DOHH2 (cell line): Measurements from ENCODE around the gene TRPM3.

Experiments
- H3F3A ChIP-seq: fragments of 200-600 bp; sonication (generic), shearing (Covaris generic); 2 replicates; pipeline ENCODE4 v1.6.0; 2016; ENCODE audit warnings: antibody characterized with exemption, mild to moderate bottlenecking; ENCODE audit not compliant: control insufficient read depth, insufficient read depth
- H3K27ac ChIP-seq: fragments of 200-600 bp; sonication (generic); 2 replicates; pipeline ENCODE4 v1.5.1; 2014; ENCODE audit warnings: low read depth, mild to moderate bottlenecking, low read length, moderate library complexity
- H3K27me3 ChIP-seq: fragments of 200-600 bp; sonication (generic); 2 replicates; pipeline ENCODE4 v1.6.1; 2014; ENCODE audit warnings: mild to moderate bottlenecking, low read length, mixed read lengths; ENCODE audit not compliant: control insufficient read depth
- H3K36me3 ChIP-seq: fragments of 200-600 bp; sonication (generic); 2 replicates; pipeline ENCODE4 v1.6.1; 2014; ENCODE audit warnings: mild to moderate bottlenecking, low read length, moderate library complexity, mixed read lengths; ENCODE audit not compliant: control insufficient read depth
- H3K4me1 ChIP-seq: fragments of 200-600 bp; sonication (generic); 2 replicates; pipeline ENCODE4 v1.6.1; 2014; ENCODE audit warnings: mild to moderate bottlenecking, low read length, mixed read lengths; ENCODE audit not compliant: control insufficient read depth
- H3K4me2 ChIP-seq: fragments of 200-600 bp; sonication (generic); 2 replicates; pipeline ENCODE4 v1.6.0; 2014; ENCODE audit warnings: mild to moderate bottlenecking, low read length, moderate library complexity
- H3K4me3 ChIP-seq: fragments of 200-600 bp; sonication (generic); 2 replicates; pipeline ENCODE4 v1.5.1; 2014; ENCODE audit warnings: mild to moderate bottlenecking, low read length, mixed read lengths
- H3K79me2 ChIP-seq: fragments of 200-600 bp; sonication (generic); 2 replicates; pipeline ENCODE4 v1.6.1; 2014; ENCODE audit warnings: mild to moderate bottlenecking, low read length, mixed read lengths; ENCODE audit not compliant: control insufficient read depth
- H3K9me2 ChIP-seq: fragments of 200-600 bp; sonication (generic); replicated peaks from 2 replicates; pipeline ENCODE4 v1.6.1; 2014; ENCODE audit warnings: mild to moderate bottlenecking, low read length, mixed read lengths; ENCODE audit not compliant: control insufficient read depth
- H3K9me3 ChIP-seq: fragments of 200-600 bp; sonication (generic); 2 replicates; pipeline ENCODE4 v1.6.1; 2014; ENCODE audit warnings: antibody characterized with exemption, low read length, mixed read lengths; ENCODE audit not compliant: control insufficient read depth, insufficient read depth
- H4K20me1 ChIP-seq: fragments of 200-600 bp; sonication (generic); 2 replicates; pipeline ENCODE4 v1.6.0; 2014; ENCODE audit warnings: low read depth, mild to moderate bottlenecking, antibody characterized with exemption, low read length, moderate library complexity; ENCODE audit not compliant: control insufficient read depth, insufficient read depth
- CTCF ChIP-seq: fragments of 200-600 bp; sonication (generic); IDR thresholded peaks from one replicate; pipeline ENCODE4 v1.5.1; 2014; ENCODE audit warnings: antibody characterized with exemption, mild to moderate bottlenecking, low read depth, low read length; ENCODE audit not compliant: poor library complexity, severe bottlenecking
- EZH2phosphoT487 ChIP-seq: fragments of 200-600 bp; sonication (generic); IDR thresholded peaks from 2 replicates; pipeline ENCODE4 v1.6.1; 2017; ENCODE audit warnings: borderline replicate concordance, mild to moderate bottlenecking, antibody characterized with exemption, low read length, moderate library complexity, mixed read lengths

The TRPM3 gene

GRCh38 chr9:70988551-70988950, 132.9 kb downstream of the TRPM3 start:
- Histone ChIP-seq H3K9me3 (no peaks in the 10 kb centered on the region), H3K79me2 (no peaks in the 10 kb centered on the region), H3K27me3 (no peaks in the 10 kb centered on the region), H3K27ac (no peak overlapping the region), H3K9me2 (no peaks in the 10 kb centered on the region), H3K4me2 (no peak overlapping the region), H3K4me3 (no peak overlapping the region), H4K20me1 (no peaks in the 10 kb centered on the region), H3K4me1 (no peaks in the 10 kb centered on the region), H3F3A (no peaks in the 10 kb centered on the region), H3K36me3 (no peaks in the 10 kb centered on the region)
- TF ChIP-seq CTCF = no peak

- H3K4me2 ChIP-seq = no peak overlapping the region
- H3K9me2 ChIP-seq = no peaks in the 10 kb centered on the region
- H3K4me1 ChIP-seq = no peaks in the 10 kb centered on the region
- H4K20me1 ChIP-seq = no peaks in the 10 kb centered on the region
- no peak overlapping the region for H3K27ac ChIP-seq
- H3K79me2 ChIP-seq = no peaks in the 10 kb centered on the region
- H3K36me3 ChIP-seq = no peaks in the 10 kb centered on the region
- H3F3A ChIP-seq = no peaks in the 10 kb centered on the region
- H3K9me3 ChIP-seq = no peaks in the 10 kb centered on the region
- no peak for TF ChIP-seq CTCF
- no peak for TF ChIP-seq EZH2phosphoT487
- H3K27me3 ChIP-seq = no peaks in the 10 kb centered on the region
- no peak overlapping the region for H3K4me3 ChIP-seq
Measured at GRCh38 chr9:70987986-70988385, 133.4 kb downstream of the TRPM3 start.

GRCh38 chr9:70986984-70987383, 134.4 kb downstream of the TRPM3 start:
- Histone ChIP-seq H3K36me3 (no peaks in the 10 kb centered on the region), H3K27ac (no peak overlapping the region), H3K9me2 (no peaks in the 10 kb centered on the region), H3K4me2 (no peak overlapping the region), H3K79me2 (no peaks in the 10 kb centered on the region), H3K4me1 (no peaks in the 10 kb centered on the region), H3K9me3 (no peaks in the 10 kb centered on the region), H3K27me3 (no peaks in the 10 kb centered on the region), H3F3A (no peaks in the 10 kb centered on the region), H3K4me3 (no peak overlapping the region), H4K20me1 (no peaks in the 10 kb centered on the region)
- TF ChIP-seq EZH2phosphoT487 (no peak), CTCF (no peak)

GRCh38 chr9:70983723-70984295, 137.6 kb downstream of the TRPM3 start:
- H3K36me3 ChIP-seq = no peaks in the 10 kb centered on the region
- no peaks in the 10 kb centered on the region for H3K9me3 ChIP-seq
- no peaks in the 10 kb centered on the region for H3K79me2 ChIP-seq
- no peaks in the 10 kb centered on the region for H3K9me2 ChIP-seq
- H3K4me2 ChIP-seq = no peak overlapping the region
- H4K20me1 ChIP-seq = no peaks in the 10 kb centered on the region
- H3K27me3 ChIP-seq = no peaks in the 10 kb centered on the region
- H3F3A ChIP-seq = no peaks in the 10 kb centered on the region
- TF ChIP-seq EZH2phosphoT487 = no peak
- no peak for TF ChIP-seq CTCF
- H3K4me3 ChIP-seq = no peak overlapping the region
- H3K4me1 ChIP-seq = no peaks in the 10 kb centered on the region
- H3K27ac ChIP-seq = no peak overlapping the region
